GM23338 (cell line): ENCODE measurements around the gene GEN1.

Experiments used
- CREB1 ChIP-seq: fragments of 250-450 bp; sonication (Bioruptor Pico); IDR thresholded peaks from 2 replicates; pipeline ENCODE4 v1.5.0; 2020; ENCODE audit warnings: low read depth, mild to moderate bottlenecking, moderate library complexity
- EZH2 ChIP-seq: fragments of 200-600 bp; sonication (generic); IDR thresholded peaks from one replicate; pipeline ENCODE4 v1.8.0; 2017; ENCODE audit warnings: antibody characterized with exemption, mild to moderate bottlenecking, low read depth; ENCODE audit not compliant: unreplicated experiment
- EZH2phosphoT487 ChIP-seq: fragments of 200-600 bp; sonication (generic); IDR thresholded peaks from one replicate; pipeline ENCODE4 v1.8.1; 2018; ENCODE audit warnings: antibody characterized with exemption; ENCODE audit not compliant: unreplicated experiment
- POLR2AphosphoS5 ChIP-seq: IDR thresholded peaks from 2 replicates; pipeline ENCODE4 v1.6.1; 2016; ENCODE audit warnings: antibody characterized with exemption, low read depth
- TF ChIP-seq, protein P1 (sequence below), 2 experiments: fragments of 200-600 bp in 1 of 2; sonication (generic) in 1 of 2; conservative IDR thresholded peaks; 2 replicates each; pipeline versions ENCODE4 v1.5.1 to v1.6.1; 2016 to 2017; ENCODE audit warnings: antibody characterized with exemption in 2 of 2, low read depth in 2 of 2, mild to moderate bottlenecking in 2 of 2, moderate library complexity in 1 of 2
- TF ChIP-seq, protein P2 (sequence below): IDR thresholded peaks from one replicate; pipeline ENCODE4 v1.6.1; 2018; ENCODE audit warnings: antibody characterized with exemption; ENCODE audit not compliant: unreplicated experiment
- TF ChIP-seq, protein P3 (sequence below): IDR thresholded peaks from 2 replicates; pipeline ENCODE4 v1.6.1; 2016; ENCODE audit warnings: antibody characterized with exemption
- TF ChIP-seq, protein P4 (sequence below): fragments of 250-450 bp; sonication (Bioruptor Pico); IDR thresholded peaks from 2 replicates; pipeline ENCODE4 v1.5.0; 2020; ENCODE audit warnings: mild to moderate bottlenecking, moderate library complexity

DNA sequence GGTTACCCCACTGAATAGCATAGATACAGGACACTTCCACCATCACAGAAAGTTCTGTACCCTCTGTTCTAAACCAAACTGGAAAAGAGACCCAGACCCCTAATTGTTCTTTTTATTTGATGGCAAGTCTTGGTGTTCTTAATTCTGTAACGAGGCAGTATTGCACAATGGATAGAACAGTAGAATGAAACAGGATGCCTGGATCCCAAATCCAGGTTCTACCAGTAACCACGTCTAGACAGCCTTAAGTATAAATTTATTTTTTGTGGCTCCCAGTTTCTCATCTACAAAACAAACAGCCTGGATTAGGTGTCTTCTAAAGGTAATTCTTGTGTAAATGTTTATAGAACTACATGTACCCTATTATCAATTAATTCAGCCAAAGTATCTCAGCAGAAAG lies 24.1 kb upstream of the GEN1 start:
- TF ChIP-seq, protein P1, sequence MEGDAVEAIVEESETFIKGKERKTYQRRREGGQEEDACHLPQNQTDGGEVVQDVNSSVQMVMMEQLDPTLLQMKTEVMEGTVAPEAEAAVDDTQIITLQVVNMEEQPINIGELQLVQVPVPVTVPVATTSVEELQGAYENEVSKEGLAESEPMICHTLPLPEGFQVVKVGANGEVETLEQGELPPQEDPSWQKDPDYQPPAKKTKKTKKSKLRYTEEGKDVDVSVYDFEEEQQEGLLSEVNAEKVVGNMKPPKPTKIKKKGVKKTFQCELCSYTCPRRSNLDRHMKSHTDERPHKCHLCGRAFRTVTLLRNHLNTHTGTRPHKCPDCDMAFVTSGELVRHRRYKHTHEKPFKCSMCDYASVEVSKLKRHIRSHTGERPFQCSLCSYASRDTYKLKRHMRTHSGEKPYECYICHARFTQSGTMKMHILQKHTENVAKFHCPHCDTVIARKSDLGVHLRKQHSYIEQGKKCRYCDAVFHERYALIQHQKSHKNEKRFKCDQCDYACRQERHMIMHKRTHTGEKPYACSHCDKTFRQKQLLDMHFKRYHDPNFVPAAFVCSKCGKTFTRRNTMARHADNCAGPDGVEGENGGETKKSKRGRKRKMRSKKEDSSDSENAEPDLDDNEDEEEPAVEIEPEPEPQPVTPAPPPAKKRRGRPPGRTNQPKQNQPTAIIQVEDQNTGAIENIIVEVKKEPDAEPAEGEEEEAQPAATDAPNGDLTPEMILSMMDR (conservative IDR thresholded peaks at IDR 0.05; ENCODE audit: low read depth in 2 of 2) = no peak
- TF ChIP-seq POLR2AphosphoS5 (no peak), EZH2 (no peak), CREB1 (CRISPR knock-in tag) (no peak), EZH2phosphoT487 (no peak)
- TF ChIP-seq, protein P2, sequence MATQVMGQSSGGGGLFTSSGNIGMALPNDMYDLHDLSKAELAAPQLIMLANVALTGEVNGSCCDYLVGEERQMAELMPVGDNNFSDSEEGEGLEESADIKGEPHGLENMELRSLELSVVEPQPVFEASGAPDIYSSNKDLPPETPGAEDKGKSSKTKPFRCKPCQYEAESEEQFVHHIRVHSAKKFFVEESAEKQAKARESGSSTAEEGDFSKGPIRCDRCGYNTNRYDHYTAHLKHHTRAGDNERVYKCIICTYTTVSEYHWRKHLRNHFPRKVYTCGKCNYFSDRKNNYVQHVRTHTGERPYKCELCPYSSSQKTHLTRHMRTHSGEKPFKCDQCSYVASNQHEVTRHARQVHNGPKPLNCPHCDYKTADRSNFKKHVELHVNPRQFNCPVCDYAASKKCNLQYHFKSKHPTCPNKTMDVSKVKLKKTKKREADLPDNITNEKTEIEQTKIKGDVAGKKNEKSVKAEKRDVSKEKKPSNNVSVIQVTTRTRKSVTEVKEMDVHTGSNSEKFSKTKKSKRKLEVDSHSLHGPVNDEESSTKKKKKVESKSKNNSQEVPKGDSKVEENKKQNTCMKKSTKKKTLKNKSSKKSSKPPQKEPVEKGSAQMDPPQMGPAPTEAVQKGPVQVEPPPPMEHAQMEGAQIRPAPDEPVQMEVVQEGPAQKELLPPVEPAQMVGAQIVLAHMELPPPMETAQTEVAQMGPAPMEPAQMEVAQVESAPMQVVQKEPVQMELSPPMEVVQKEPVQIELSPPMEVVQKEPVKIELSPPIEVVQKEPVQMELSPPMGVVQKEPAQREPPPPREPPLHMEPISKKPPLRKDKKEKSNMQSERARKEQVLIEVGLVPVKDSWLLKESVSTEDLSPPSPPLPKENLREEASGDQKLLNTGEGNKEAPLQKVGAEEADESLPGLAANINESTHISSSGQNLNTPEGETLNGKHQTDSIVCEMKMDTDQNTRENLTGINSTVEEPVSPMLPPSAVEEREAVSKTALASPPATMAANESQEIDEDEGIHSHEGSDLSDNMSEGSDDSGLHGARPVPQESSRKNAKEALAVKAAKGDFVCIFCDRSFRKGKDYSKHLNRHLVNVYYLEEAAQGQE = no peak
- TF ChIP-seq, protein P3, sequence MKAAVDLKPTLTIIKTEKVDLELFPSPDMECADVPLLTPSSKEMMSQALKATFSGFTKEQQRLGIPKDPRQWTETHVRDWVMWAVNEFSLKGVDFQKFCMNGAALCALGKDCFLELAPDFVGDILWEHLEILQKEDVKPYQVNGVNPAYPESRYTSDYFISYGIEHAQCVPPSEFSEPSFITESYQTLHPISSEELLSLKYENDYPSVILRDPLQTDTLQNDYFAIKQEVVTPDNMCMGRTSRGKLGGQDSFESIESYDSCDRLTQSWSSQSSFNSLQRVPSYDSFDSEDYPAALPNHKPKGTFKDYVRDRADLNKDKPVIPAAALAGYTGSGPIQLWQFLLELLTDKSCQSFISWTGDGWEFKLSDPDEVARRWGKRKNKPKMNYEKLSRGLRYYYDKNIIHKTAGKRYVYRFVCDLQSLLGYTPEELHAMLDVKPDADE = no peak
- TF ChIP-seq, protein P4, sequence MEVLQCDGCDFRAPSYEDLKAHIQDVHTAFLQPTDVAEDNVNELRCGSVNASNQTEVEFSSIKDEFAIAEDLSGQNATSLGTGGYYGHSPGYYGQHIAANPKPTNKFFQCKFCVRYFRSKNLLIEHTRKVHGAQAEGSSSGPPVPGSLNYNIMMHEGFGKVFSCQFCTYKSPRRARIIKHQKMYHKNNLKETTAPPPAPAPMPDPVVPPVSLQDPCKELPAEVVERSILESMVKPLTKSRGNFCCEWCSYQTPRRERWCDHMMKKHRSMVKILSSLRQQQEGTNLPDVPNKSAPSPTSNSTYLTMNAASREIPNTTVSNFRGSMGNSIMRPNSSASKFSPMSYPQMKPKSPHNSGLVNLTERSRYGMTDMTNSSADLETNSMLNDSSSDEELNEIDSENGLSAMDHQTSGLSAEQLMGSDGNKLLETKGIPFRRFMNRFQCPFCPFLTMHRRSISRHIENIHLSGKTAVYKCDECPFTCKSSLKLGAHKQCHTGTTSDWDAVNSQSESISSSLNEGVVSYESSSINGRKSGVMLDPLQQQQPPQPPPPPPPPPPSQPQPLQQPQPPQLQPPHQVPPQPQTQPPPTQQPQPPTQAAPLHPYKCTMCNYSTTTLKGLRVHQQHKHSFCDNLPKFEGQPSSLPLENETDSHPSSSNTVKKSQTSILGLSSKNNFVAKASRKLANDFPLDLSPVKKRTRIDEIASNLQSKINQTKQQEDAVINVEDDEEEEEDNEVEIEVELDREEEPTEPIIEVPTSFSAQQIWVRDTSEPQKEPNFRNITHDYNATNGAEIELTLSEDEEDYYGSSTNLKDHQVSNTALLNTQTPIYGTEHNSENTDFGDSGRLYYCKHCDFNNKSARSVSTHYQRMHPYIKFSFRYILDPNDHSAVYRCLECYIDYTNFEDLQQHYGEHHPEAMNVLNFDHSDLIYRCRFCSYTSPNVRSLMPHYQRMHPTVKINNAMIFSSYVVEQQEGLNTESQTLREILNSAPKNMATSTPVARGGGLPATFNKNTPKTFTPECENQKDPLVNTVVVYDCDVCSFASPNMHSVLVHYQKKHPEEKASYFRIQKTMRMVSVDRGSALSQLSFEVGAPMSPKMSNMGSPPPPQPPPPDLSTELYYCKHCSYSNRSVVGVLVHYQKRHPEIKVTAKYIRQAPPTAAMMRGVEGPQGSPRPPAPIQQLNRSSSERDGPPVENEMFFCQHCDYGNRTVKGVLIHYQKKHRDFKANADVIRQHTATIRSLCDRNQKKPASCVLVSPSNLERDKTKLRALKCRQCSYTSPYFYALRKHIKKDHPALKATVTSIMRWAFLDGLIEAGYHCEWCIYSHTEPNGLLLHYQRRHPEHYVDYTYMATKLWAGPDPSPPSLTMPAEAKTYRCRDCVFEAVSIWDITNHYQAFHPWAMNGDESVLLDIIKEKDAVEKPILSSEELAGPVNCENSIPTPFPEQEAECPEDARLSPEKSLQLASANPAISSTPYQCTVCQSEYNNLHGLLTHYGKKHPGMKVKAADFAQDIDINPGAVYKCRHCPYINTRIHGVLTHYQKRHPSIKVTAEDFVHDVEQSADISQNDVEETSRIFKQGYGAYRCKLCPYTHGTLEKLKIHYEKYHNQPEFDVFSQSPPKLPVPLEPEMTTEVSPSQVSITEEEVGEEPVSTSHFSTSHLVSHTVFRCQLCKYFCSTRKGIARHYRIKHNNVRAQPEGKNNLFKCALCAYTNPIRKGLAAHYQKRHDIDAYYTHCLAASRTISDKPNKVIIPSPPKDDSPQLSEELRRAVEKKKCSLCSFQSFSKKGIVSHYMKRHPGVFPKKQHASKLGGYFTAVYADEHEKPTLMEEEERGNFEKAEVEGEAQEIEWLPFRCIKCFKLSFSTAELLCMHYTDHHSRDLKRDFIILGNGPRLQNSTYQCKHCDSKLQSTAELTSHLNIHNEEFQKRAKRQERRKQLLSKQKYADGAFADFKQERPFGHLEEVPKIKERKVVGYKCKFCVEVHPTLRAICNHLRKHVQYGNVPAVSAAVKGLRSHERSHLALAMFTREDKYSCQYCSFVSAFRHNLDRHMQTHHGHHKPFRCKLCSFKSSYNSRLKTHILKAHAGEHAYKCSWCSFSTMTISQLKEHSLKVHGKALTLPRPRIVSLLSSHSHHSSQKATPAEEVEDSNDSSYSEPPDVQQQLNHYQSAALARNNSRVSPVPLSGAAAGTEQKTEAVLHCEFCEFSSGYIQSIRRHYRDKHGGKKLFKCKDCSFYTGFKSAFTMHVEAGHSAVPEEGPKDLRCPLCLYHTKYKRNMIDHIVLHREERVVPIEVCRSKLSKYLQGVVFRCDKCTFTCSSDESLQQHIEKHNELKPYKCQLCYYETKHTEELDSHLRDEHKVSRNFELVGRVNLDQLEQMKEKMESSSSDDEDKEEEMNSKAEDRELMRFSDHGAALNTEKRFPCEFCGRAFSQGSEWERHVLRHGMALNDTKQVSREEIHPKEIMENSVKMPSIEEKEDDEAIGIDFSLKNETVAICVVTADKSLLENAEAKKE = no peak
